Activated T-cell treated with anti-CD3 and anti-CD28 coated beads for 48 hours (primary cell): ENCODE data around the gene RPS14.
A peak's percentile ranks its signal among the peaks of the same experiment; 100 is the strongest.
"Not testable (repeated sequence)": the region's sequence is repeated elsewhere in the genome, so short reads cannot be mapped to it uniquely, and the experiment has no call there.

Experiments used
- DNase-seq: peaks from one replicate; pipeline ENCODE4 v3.0.0-alpha.2; 2020; ENCODE audit warnings: low read depth

The RPS14 gene

DNA sequence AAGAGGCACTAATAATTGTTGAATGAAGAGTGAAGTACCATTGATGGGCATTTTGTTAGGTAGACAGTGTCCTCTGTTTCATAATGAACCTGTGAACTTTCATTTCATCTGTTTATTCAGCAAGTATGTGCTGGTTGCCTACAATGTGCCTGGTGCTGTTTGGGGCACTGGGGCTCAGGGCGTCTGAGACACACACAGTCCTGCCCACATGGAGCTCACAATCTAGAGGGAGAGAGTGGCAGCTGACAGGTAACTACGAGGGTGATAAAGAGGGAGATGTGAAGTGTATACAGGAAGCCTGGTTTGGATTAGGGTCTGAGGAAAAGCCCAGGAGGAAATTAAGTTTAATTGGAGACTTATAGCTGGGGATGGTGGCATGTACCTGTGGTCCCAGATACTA lies 29.9 kb upstream of the RPS14 start:
- DNase-seq: no peak

- DNase-seq: not testable (repeated sequence)
Measured at GRCh38 chr5:150476568-150476967, 27.0 kb upstream of the RPS14 start.

GRCh38 chr5:150473673-150474358 lies 24.3 kb upstream of the RPS14 start:
- no peak for DNase-seq

DNA sequence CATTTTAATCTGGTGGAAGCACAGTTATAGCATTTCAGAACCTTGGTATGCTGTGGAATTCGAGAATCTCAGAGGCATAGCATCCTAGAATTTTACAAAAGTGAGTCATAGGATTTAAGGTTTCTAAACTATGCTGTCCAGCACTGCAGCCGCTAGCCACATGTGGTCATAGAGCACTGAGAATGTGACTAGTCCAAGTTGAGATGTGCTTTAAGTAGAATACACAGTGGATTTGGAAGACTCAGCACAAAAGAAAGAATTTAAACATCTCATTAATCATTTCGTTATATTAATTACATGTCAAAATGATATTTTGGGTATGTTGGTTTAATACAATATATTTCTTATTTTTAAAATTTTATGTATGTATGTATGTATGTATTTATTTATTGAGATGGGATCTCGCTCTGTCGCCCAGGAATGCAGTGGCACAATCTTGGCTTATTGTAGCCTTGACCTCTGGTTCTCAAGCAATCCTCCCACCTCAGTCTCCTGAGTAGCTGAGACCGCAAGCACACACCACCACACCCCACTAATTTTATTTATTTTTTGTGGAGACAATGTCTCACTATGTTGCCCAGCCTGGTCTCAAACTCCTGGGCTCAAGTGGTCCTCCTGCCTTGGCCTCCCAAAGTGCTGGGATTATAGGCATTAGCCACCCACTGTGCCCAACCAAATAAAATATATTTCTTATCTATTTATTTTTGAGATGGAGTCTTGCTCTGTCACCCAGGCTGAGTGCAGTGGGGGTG lies 20.4 kb upstream of the RPS14 start:
- DNase-seq: no peak

GRCh38 chr5:150468206-150468605 lies 18.7 kb upstream of the RPS14 start:
- DNase-seq: no peak

GRCh38 chr5:150465927-150466326 lies 16.4 kb upstream of the RPS14 start:
- DNase-seq: no peak

- no peak for DNase-seq
Measured at GRCh38 chr5:150464554-150465012, 15.0 kb upstream of the RPS14 start.

GRCh38 chr5:150461231-150461630 lies 11.7 kb upstream of the RPS14 start:
- no peak for DNase-seq

GRCh38 chr5:150460781-150461180 lies 11.2 kb upstream of the RPS14 start:
- no peak for DNase-seq

- peak; percentile 81 for DNase-seq
Measured at GRCh38 chr5:150458802-150459557, 9.4 kb upstream of the RPS14 start.

DNA sequence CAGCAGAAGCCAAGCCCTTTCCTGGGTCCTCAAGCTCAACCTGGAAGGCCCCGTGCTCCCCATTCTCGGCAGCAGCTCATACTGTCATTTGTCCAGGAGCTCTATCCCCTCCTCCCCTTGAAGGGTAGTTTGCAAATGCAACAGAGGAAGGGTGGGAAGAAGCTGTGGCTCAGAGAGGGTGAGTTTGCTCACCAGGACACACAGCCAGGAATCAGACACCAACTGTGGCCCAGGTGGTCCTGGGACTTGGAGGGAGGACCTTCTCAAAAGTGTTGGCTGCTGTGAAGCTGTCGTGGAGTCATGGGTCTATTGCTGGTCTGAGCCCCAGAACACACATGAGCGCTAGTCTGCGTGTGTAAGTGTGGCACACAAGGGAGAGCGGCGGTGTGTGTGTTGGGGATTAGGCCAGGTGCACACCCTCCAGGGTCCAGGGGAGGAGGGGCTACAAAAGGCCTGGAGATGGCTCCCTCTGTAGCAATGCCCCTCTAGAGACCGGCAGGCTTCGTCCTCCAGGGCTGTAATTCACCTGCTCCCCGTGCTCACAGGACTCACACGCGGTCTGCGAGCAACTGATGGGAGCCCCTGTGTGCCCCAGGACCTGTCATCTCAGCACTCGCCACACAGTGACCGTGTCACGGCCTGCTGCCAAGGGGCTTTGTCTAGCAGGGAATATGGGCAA lies 8.2 kb upstream of the RPS14 start:
- no peak for DNase-seq

- no peak for DNase-seq
Measured at GRCh38 chr5:150457121-150457520, 7.6 kb upstream of the RPS14 start.

- DNase-seq: no peak
Measured at GRCh38 chr5:150454492-150455229, 5.1 kb upstream of the RPS14 start.

DNA sequence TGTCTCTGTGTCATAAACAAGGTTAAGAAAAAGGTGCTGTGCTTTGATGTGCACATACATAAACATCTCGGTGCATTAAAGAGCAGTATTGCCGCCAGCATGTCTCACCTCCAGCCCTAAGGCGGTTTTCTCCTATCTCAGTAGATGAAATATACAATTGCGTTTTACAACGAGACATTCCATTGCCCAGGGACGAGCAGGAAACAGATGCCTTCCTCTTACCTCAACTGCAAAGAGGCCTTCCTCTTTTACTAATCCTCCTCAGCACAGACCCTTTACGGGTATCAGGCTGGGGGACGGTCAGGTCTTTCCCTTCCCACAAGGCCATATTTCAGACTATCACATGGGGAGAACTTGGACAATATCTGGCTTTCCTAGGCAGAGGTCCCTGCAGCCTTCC lies 4.5 kb upstream of the RPS14 start:
- DNase-seq: not testable (repeated sequence)

DNA sequence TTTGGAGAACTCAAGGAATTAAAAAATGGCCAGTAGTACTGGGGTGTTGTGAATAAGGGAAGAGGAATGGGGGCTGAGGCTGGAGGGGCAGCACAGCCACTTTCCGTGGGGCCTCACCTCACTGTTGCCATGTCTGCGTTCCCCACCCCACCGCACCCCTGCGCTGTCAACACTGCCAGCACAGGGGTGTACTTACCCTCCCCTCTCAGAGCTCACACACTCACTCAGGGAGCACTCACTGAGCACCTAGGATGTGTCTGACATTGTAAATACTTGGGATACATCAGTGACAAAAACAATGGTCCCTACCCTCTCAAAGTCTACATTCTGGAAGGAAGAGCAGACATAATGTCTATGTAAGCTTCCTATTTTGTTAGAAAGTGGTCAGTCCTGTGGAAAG lies 3.4 kb upstream of the RPS14 start:
- DNase-seq: no peak

- no peak for DNase-seq
Measured at GRCh38 chr5:150451594-150451993, 2.1 kb upstream of the RPS14 start.

DNA sequence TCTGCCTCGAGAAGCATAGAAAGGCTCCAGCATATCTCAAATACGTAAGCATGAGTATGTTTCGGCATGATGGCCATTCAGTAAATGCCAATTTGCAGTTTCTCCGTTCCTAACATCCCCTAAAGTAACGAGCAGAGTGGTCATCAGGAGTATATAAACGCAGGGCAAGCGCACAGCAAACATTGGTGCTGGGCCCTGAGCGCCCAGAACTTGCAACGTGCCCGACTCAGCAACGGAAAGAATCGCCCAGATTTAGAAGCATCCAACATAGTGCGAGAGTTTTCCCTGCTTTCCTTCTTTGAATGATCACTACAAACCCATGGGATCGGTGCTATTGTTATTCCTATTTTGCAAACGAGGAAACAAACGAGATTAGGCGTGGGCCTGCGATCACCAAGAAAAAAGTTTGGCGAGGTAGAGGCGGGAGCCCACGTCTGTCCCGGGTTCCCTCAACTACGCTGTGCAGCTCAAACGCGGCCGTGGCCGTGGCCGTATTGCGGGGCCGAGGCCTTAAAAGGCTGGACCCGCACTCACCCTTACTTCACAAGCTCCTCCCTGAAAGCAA lies 505 bp downstream of the RPS14 start:
- no peak for DNase-seq

DNA sequence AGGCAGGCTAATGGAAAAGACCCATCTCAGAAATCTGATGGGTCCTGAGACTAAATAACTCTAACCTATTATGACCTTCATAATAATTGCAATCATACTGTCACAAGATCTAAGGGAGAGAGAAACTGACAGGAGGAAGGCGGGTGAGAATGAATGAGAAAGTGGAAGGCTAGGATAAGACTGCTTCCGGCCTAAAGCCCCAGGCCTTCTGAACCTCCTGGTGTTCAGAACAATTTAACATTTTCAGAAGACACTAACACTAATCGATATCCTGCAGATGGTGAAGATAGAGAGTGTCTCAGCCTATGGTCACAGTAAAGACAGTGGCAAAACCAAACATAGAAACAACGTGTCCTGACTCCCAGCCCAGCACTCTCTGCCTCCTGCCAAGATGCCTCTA lies 1.2 kb downstream of the RPS14 start:
- no peak for DNase-seq

DNA sequence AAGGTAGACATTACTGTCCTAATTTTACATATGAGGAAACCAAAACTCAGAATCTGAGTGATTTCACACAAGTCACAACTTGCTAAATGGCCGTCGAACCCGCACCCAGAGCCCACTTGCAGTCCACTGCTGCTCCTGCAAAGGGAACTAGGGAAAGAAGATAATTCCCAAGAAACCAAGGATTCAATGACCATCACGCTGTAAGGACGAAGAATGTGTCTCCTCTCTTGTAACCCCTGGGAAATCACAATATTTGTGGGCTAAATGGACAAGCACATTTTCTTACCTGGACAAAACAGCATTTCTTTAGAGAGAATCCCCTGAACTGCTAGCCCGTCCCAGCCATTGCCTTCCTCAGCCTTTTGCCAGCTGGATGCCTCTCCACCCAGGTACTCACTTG lies 2.4 kb downstream of the RPS14 start:
- no peak for DNase-seq

DNA sequence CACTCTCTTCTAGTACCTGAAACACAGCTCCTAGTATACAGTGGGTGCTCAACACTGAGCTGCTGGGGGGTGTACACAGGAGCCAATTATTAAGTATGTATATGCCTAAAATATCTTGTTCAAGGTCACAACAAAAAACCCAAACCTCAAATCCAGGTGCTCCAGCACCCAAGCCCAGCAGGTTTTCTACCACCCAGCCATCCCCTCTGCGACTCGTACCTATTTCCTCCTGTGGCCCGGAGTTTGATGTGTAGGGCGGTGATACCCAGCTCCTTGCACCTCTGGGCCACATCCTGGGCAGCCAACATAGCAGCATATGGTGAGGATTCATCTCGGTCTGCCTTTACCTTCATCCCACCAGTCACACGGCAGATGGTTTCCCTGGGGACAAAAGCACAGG lies 3.0 kb downstream of the RPS14 start:
- no peak for DNase-seq

GRCh38 chr5:150446088-150446487 lies 3.5 kb downstream of the RPS14 start:
- DNase-seq: no peak
